Islet precursor cell (in vitro differentiated cells): ENCODE data around the gene B3GALNT1.

Experiments
- DNase-seq: peaks from one replicate; pipeline ENCODE4 v3.0.0-alpha.2; 2018

B3GALNT1 gene

GRCh38 chr3:161104561-161105551, at the start of gene B3GALNT1:
Gene B3GALNT1, minus strand, starts transcription at chr3:161105349. Its CDS starts 18,595 bp downstream, at chr3:161086754.
- peak; percentile 85 for DNase-seq

- no peak for DNase-seq
These were observed 48.3 kb upstream of the B3GALNT1 start for GRCh38 chr3:161153480-161153879.

GRCh38 chr3:161150001-161150525, 44.9 kb upstream of the B3GALNT1 start:
- no peak for DNase-seq

GRCh38 chr3:161149529-161149928, 44.4 kb upstream of the B3GALNT1 start:
- DNase-seq = no peak

- DNase-seq = no peak
These were observed 43.8 kb upstream of the B3GALNT1 start for GRCh38 chr3:161148832-161149475.

GRCh38 chr3:161142486-161142885, 37.3 kb upstream of the B3GALNT1 start:
- DNase-seq = no peak

GRCh38 chr3:161139686-161140085, 34.5 kb upstream of the B3GALNT1 start:
- DNase-seq = no peak

GRCh38 chr3:161137260-161137659, 32.1 kb upstream of the B3GALNT1 start:
- no peak for DNase-seq

- no peak for DNase-seq
These were observed 27.2 kb upstream of the B3GALNT1 start for GRCh38 chr3:161132391-161132790.

- no peak for DNase-seq
These were observed 21.3 kb upstream of the B3GALNT1 start for GRCh38 chr3:161126495-161126894.

GRCh38 chr3:161117646-161118045, 12.5 kb upstream of the B3GALNT1 start:
- no peak for DNase-seq

- DNase-seq = no peak
These were observed 3.7 kb upstream of the B3GALNT1 start for GRCh38 chr3:161108840-161109239.

GRCh38 chr3:161107311-161107710, 2.2 kb upstream of the B3GALNT1 start:
- no peak for DNase-seq

GRCh38 chr3:161103776-161104385, 1.3 kb downstream of the B3GALNT1 start:
- DNase-seq = no peak

GRCh38 chr3:161101609-161102008, 3.5 kb downstream of the B3GALNT1 start:
- no peak for DNase-seq

GRCh38 chr3:161100994-161101393, 4.2 kb downstream of the B3GALNT1 start:
- no peak for DNase-seq

- DNase-seq = no peak
These were observed 8.3 kb downstream of the B3GALNT1 start for GRCh38 chr3:161096771-161097367.

- no peak for DNase-seq
These were observed 11.3 kb downstream of the B3GALNT1 start for GRCh38 chr3:161093895-161094294.

GRCh38 chr3:161084277-161084676, 20.9 kb downstream of the B3GALNT1 start:
- no peak for DNase-seq

GRCh38 chr3:161083131-161083530, 22.0 kb downstream of the B3GALNT1 start:
- no peak for DNase-seq

GRCh38 chr3:161082063-161082462, 23.1 kb downstream of the B3GALNT1 start:
- no peak for DNase-seq

GRCh38 chr3:161081633-161082032, 23.5 kb downstream of the B3GALNT1 start:
- DNase-seq = no peak

- DNase-seq = no peak
These were observed 32.0 kb downstream of the B3GALNT1 start for GRCh38 chr3:161073181-161073580.
